G401 (cell line): Measurements from ENCODE around the gene HSPD1. TPM values are rescaled to one million over a fixed set of nuclear protein-coding genes. Genes with fewer than 3 reads are reported as not detected.
A peak's percentile ranks its signal among the peaks of the same experiment; 100 is the strongest.
"Not testable (repeated sequence)": the region's sequence is repeated elsewhere in the genome, so short reads cannot be mapped to it uniquely, and the experiment has no call there.

Experiments used
- DNase-seq: peaks from one replicate; pipeline ENCODE4 v3.0.0-alpha.2; 2015; ENCODE audit warnings: low spot score
- in situ Hi-C: cut with HindIII; loops from 2 replicates; pipeline ENCODE4 v1.10.0; 2016; ENCODE audit warnings: low sequenced_read_pairs, mixed read lengths
- total RNA-seq: library from RNA; depleted of rRNA; stranded (reverse); fragments of >200 nt; shearing (Covaris generic); gene quantifications from 2 replicates; pipeline ENCODE4 v1.2.3, GENCODE V29; 2014

HSPD1 gene
- total RNA-seq, 1 experiment from 2014 or later = 158 TPM

DNA sequence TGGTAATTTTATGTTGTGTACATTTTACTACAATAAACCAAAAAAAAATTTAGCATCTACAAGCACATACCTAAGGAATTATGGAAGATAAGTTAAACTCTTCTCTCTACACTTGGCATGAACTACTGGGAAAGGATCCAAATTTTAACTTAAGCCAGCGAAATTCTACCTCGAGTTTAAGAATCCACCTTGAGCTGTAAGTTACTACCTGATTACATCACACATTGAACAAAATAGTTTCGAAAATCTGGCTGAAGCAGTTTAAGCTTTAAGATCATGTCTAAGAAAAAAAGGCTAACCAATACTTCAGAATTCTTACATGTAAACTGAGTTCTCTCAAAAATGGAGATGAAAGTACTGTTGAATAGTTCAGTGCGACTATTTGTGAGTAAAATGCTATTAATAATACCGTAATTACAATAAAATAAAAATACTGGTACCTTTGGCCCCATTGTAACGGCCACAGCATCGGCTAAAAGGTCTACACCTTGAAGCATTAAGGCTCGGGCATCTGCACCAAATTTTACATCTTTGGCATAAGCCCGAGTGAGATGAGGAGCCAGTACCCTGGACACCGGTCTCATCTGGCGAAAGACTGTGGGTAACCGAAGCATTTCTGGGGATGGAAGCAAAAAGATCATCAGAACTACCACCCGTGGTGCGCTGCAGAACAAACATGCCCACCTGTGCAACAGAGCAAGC lies 1.3 kb downstream of the HSPD1 start:
- DNase-seq = peak; percentile 34
- in situ Hi-C loops = no loop called here

DNA sequence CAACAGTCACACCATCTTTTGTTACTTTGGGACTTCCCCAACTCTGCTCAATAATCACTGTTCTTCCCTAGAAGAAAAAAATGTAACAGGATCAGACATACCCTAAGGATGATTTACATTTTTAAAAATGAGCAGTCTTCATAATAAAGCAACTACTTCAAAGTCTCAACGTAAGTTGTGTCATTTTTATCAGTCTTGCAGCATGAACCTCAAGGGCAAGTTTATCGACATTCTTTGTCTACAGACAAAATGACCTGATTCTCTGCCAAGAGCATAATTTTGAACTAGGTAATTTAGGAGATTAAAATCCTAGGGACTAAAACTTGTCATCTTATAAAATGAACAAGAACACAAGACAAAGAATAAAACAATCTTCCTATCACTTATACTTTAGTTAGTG lies 2.3 kb downstream of the HSPD1 start:
- in situ Hi-C loops = no loop called here
- no peak for DNase-seq

DNA sequence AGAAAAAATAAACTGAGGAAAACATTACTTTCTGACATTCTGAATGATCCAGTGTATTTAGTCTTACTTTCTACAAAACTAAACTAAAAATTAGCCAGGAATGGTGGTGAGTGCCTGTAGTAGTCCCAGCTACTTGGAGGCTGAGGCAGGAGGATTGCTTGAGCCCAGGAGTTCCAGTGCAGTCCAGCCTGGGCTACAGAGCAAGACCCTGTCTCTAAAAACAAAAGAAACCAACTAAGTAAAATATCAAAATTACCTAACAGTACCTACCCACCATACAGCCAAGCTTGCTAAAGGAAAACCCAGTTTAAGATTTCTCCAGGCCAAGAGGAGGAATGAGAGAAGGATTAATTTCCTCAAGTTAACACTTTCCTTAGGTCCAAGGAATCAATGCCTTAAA lies 2.9 kb downstream of the HSPD1 start:
- DNase-seq = no peak
- in situ Hi-C loops = no loop called here

DNA sequence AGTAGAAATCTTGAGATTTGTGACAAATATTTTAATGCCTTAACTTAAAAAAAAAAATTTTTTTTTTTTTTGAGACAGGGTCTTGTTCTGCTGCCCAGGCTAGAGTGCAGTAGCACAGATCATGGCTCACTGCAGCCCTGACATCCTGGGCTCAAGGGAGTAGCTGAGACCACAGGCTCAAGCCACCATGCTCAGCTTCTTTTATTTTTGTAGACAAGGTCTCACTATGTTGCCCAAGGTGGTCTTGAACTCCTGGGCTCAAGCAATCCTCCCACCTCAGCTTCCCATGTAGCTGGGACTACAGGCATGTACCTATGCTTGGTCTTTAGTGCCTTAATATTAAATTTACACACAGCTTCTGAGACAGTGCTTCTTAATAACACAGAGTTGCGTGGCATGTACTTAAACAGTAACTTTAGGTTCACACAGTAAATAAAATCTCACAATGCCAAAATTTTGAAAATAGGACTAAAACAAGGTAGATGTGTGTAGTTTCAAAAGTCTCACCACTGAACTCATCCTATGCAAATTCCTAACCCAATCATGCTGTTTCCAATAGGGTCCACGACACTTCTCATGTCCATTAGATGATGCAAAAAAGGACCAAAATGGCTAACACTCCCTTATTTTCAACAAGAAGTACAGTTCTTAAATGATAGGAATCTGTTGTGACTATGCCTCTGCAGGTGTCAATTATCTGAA lies 4.1 kb downstream of the HSPD1 start:
- DNase-seq = no peak
- in situ Hi-C loops = no loop called here

DNA sequence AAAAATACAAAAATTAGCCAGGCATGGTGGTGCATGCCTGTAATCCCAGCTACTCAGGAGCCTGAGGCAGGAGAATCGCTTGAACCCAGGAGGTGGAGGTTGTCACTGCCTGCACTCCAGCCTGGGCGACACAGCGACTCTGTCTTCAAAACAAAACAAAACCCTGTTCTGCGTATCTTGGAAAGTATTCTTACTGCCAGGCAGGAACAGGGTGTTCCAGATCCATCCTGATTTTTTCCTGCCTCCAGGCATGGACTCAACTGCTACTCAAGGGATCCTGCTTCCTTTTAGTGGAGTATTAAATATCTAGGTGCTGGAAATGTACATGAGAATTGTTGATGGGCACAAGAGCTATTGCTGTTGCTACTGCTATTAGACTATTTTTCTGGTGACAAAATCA lies 12.3 kb downstream of the HSPD1 start:
- in situ Hi-C loops = no loop called here
- no peak for DNase-seq

DNA sequence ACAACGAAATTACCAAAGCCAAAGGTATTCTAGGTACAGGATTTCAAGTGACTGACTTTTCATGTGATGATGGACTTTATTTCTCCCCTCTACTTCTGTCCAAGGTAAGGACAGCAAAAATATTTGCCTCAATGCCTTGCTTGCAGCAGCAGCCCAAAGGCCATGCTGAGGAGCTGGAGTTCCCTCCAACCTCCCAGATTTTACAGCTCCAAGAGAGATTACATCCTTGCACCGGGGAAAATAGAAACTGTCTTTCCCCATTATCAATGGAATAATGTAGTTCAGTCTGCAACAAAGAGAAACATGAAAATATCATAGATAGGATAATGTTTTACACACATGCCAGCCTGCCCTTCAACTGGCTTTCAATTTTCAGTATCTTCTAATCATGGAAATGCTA lies 13.5 kb downstream of the HSPD1 start:
- in situ Hi-C loops = no loop called here
- DNase-seq = no peak

DNA sequence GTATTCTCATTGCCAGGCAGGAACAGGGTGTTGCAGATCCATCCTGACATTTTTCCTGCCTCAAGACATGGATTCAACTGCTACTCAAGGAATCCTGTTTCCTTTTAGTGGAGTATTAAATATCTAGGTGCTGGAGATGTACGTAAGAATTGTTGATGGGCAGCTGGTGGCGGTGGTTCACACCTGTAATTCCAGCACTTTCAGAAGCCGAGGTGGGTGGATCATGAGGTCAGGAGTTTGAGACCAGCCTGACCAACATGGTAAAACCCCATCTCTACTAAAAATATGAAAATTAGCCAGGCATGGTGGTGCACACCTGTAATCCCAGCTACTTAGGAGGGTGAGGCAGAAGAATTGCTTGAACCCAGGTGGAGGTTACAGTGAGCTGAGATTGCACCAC lies 15.4 kb downstream of the HSPD1 start:
- DNase-seq, in situ Hi-C loops: not testable (repeated sequence)

DNA sequence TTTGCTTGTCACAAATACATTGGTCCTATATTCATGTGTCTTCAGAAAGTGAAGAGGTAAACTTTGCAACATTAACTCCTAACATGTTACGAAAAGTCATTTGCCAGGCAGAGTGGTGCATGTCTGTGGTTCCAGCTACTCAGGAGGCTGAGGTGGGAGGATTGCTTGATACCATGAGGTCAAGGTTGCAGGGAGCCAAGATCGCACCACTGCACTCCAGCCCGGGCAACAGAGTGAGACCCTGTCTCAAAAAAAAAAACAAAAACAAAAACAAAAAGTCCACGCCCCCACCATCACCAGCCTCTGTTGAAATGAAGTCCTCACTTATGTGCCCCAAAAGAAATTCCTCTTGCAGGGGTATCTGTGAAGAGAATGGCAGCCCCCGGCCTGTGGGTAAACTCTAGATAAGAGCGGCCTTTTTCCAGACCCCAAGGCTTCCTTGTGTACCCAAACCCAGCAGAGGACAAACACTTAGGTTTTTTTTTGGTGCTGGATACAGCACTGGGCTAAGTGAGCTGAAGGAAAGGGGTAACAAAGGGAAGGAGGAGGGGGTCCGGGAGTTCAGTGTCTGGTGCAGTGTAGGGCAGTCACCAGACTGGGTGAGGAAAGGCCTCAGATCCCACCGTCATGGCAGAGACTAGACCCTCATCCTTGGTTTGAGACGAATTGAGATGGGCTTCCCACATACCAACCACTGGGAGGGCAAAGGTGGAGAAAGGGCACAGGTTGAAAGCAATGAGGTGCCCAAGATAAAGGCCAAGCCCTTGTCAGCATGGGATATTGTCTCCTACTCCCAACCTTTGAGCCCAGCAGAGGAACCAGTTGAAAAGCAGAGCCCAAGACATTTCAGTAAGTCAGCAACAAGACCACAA lies 19.2 kb downstream of the HSPD1 start:
- in situ Hi-C loops = no loop called here
- no peak for DNase-seq

DNA sequence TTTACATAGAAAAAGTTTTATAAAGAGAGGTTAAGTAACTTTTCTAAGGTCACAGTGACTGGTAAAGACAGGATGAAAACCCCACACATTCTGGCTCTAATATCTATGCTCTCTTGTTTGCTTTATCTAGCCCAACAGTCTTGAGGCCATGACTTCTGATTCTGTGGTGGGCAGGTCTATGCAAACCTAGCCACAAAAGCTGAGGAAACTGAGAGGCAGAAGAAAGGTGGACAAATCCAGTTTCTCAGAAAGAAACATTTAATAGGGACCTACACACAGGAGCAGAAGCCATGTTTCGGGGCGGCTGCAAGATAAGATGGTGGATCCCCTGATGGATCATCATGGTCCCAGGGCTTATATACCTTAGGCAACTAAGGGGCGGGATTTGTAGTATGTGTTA lies 21.8 kb downstream of the HSPD1 start:
- in situ Hi-C loops = no loop called here
- DNase-seq = no peak

DNA sequence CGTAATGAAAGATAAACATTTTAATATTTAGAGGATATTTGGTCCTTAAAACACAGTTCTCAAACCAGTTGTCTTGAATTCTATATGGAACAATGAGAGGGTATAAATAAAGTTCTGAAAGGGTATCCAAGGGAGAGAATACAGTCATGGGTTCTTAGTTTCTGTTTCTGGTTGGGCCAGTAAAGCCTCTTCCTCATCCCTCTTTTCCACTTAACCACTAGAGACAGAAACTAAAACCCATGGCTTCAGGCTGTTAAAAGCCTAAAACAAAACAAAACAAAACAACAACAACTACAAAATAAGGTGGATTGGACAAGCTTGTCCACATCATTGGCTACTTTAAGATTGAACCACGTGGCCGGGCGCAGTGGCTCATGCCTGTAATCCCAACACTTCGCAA lies 27.5 kb downstream of the HSPD1 start:
- in situ Hi-C loops = no loop called here
- DNase-seq = no peak

DNA sequence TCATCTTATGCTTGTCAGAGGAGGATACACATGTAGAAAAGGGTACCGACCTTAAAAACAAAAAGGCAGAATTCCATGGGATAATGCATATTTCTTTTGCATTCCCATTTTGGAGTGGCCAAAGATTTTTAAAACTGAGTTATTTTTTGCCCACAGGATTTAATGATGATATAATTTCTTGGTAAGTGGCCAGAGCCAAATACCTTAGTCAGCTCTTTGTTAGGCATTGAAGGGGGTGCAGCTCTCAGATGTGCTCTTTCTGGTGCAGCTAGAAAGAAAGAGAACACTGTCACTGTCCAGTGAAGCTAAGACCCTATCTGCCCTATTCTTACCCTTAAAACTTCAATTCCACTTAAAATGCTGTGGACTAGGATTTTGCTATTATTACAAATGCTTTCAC lies 35.5 kb downstream of the HSPD1 start:
- in situ Hi-C loops = no loop called here
- no peak for DNase-seq

DNA sequence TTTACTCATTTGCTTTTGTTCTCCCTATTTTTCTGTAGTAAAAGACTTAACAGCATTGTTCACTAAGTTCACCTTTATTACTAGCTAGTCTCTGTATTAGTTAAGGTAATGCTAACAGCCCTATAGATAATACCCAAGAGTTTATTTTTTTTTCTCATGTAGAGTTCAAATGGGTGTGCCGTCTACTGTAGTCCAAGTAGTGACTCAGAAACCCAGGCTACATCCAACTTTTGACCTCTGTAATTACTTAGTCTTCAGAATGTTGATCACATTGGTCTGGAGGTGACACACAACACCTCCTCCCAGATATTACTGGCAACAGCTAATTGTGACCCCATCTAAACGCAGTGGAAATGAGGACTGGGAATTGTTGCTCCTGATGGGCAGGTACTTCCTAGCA lies 38.6 kb downstream of the HSPD1 start:
- in situ Hi-C loops = no loop called here
- no peak for DNase-seq

DNA sequence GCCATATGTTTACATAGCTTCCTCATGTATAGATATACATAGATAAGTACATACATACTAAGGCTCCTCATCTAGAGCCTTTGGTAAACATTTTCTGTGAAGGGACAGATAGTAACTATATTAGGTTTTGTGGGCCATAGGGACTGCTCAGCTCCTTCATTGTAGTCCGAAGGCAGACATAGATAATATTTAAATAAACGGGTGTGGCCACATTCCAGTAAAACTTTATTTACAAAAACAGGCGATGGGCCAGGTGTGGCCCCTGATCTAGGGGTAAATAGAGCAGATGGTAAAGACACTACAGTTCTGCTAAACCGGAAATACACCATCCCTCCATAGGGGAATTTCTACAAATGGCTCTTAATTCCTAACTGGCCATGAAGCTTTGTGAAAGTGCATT lies 39.0 kb downstream of the HSPD1 start:
- in situ Hi-C loops = no loop called here

DNA sequence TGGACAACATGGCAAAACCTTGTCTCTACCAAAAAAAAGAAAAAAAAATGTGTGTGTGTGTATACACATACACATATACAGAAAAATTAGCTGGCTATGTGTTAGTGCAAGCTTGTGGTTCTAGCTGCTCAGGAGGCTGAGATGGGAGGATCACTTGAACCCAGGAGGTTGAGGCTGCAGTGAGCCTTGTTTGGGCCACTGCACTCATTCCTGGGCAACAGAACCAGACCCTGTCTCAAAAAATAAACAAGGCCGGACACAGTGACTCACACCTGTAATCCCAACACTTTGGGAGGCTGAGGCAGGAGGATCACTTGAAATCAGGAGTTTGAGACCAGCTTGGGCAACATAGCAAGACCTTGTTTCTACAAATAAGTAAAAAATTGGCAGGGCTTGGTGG lies 44.2 kb downstream of the HSPD1 start:
- no peak for DNase-seq
- in situ Hi-C loops = no loop called here

More for the DNA sequence above, 39.0 kb downstream of the HSPD1 start:
- DNase-seq = no peak

DNA sequence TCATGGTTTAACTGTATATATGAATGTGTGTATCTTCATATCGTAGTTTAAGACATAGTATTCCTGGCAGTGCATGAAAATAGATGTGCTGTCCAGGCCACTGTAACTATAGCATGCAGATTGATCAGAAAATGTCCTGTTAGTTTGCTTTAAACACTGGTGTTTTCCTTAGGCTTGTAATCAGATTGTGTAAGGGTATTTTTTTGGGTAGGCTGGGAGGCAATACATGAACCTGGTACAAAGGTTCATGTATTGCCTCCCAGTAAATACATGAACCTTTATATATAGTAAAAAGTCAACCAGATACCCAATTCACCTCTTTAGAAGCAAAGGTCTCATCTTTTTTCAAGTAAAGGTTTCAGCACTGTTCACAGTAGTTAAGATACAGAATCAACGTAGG lies 44.7 kb downstream of the HSPD1 start:
- in situ Hi-C loops = no loop called here
- no peak for DNase-seq

DNA sequence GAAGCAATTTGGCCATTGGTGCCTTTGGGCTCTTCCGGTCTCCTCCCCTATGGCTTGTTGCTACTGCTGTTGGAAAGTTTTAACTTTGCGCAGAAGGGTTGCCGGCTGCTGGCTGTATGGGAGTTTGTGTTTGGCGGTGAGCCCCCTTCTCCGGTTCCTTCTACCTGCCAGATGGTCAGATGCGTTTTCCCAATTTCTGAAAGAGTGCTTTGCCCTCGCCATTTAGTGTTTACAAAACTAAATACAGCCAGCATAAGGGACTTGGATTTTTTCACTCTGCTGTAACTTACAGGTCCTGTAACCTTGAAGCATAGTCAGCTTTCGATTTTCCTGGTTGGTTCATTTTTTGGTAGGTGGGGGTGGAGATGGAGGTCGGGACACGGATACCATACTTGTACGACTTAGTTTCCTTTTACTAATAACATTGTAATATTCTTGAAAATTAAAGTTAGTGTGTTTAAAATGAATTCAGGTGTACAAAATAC lies 45.7 kb downstream of the HSPD1 start:
- no peak for DNase-seq
- in situ Hi-C loops = no loop called here

DNA sequence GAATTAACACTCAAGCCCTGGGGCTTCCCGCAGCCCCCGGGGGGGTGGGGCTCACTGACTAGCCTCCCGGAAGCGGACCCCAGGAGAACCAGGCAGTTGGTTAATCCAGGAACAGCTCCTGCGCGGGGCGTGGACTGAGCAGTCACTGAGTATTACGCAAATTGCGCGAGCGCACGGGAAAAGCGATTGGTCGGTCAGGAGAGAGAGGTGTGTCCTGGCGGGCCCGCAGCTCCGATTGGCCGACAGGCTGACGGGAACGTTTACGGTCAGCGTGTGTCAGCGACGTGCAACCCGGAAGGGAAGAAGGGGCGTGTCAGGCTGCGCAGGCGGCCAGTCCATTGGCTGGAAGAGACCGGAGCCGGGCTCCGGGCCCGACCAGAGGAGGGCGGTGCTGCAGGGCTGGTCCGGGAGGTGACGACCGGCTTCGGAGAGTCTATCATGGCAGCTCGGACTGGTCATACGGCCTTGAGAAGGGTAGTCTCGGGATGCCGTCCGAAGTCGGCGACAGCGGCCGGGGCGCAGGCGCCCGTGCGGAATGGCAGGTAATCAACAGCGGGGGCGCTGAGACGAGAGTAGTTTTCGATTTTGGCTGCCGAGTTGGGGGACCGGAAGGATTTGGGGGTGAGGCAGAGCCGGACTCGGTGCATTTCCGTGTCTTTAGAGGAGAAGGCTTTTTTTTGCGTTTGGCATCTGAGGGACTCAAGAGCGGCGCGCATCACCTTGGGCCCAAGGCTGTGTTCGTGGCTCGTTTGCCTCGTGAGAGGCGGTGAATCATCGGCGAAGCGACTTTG lies 46.3 kb downstream of the HSPD1 start, which contains the start of gene COQ10B:
TSS of gene COQ10B (plus strand) at position 430 of the 791 bp plus-strand sequence. CDS start at position 439, 9 bp downstream.
- in situ Hi-C loops = no loop called here
- DNase-seq = peak; percentile 100

DNA sequence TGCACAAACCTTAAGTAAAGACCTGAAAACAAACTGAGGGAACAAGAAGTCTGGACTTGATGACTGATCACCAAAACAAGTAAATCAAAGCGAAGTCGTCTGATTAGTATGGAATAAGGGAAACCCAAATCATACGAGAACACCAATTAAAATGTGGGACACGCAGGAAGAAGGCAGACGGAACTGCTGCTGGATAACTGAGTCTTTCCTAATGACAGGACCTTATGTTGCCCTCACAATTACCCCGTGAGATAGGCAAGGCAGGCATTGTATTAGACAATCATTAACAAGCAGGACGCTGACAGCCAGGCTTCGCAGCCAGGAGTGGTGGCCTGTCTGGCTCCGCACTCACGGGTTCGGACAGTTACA lies 46.9 kb downstream of the HSPD1 start:
- in situ Hi-C loops = no loop called here

DNA sequence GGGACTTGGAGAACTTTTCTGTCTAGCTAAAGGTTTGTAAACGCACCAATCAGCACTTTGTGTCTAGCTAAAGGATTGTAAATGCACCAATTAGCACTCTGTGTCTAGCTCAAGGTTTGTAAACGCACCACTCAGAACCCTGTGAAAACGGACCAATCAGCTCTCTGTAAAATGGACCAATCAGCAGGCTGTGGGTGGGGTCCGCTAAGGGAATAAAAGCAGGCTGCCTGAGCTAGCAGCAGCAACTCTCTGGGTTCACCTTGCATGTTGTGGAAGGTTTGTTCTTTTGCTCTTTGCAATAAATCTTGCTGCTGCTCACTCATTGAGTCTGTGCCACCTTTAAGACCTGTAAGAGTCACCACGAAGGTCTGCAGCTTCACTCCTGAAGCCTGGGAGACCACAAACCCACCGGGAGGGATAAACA lies 48.7 kb downstream of the HSPD1 start:
- in situ Hi-C loops, DNase-seq: not testable (repeated sequence)

More for the DNA sequence above, 46.9 kb downstream of the HSPD1 start:
- DNase-seq = no peak
